T-helper 2 cell treated with Interferon-gamma antibody and Interleukin-4, amounts not matched to agents 5 μg/mL and 100 μg/mL, for 36 hours (primary cell): ENCODE data around the gene TRABD2B.

Source experiments
- DNase-seq: peaks from one replicate; pipeline ENCODE4 v3.0.0; 2021; ENCODE audit warnings: low spot score
- H3K27ac Mint-ChIP-seq: one replicate; pipeline ENCODE4 v1.8.0; 2021; ENCODE audit warnings: mild to moderate bottlenecking, mixed read lengths
- H3K27me3 Mint-ChIP-seq: one replicate; pipeline ENCODE4 v1.8.0; 2021; ENCODE audit warnings: low read depth, mixed read lengths
- H3K36me3 Mint-ChIP-seq: one replicate; pipeline ENCODE4 v1.8.0; 2021; ENCODE audit warnings: low read depth, mixed read lengths
- H3K4me1 Mint-ChIP-seq: one replicate; pipeline ENCODE4 v1.8.0; 2021; ENCODE audit warnings: low read depth, mixed read lengths
- H3K4me3 Mint-ChIP-seq: one replicate; pipeline ENCODE4 v1.8.0; 2022; ENCODE audit warnings: mild to moderate bottlenecking, moderate library complexity, mixed read lengths
- H3K9me3 Mint-ChIP-seq: one replicate; pipeline ENCODE4 v1.8.0; 2021; ENCODE audit warnings: mixed read lengths

Gene TRABD2B

GRCh38 chr1:47843781-47844557, 153.2 kb downstream of the TRABD2B start:
- Mint-ChIP-seq H3K4me1 (no peaks in the 10 kb centered on the region), H3K4me3 (no peak overlapping the region), H3K27ac (no peak overlapping the region), H3K36me3 (no peaks in the 10 kb centered on the region), H3K9me3 (no peaks in the 10 kb centered on the region), H3K27me3 (peaks cover 2% of the 10 kb centered on the region)
- DNase-seq = no peak

GRCh38 chr1:47843059-47843458, 154.1 kb downstream of the TRABD2B start:
- H3K9me3 Mint-ChIP-seq = no peaks in the 10 kb centered on the region
- H3K4me3 Mint-ChIP-seq = no peak overlapping the region
- H3K36me3 Mint-ChIP-seq = no peaks in the 10 kb centered on the region

GRCh38 chr1:47842228-47842919, 154.8 kb downstream of the TRABD2B start:
- Mint-ChIP-seq H3K4me3 (no peak overlapping the region), H3K27me3 (no peaks in the 10 kb centered on the region), H3K4me1 (no peaks in the 10 kb centered on the region), H3K9me3 (no peaks in the 10 kb centered on the region), H3K27ac (no peak overlapping the region), H3K36me3 (no peaks in the 10 kb centered on the region)
- no peak for DNase-seq

More at GRCh38 chr1:47843059-47843458, 154.1 kb downstream of the TRABD2B start:
- Mint-ChIP-seq H3K4me1 (no peaks in the 10 kb centered on the region), H3K27ac (no peak overlapping the region), H3K27me3 (no peaks in the 10 kb centered on the region)
- no peak for DNase-seq

- Mint-ChIP-seq H3K9me3 (no peaks in the 10 kb centered on the region), H3K36me3 (no peaks in the 10 kb centered on the region), H3K4me1 (no peaks in the 10 kb centered on the region), H3K27me3 (no peaks in the 10 kb centered on the region), H3K4me3 (no peak overlapping the region), H3K27ac (no peak overlapping the region)
- DNase-seq = no peak
Observed at GRCh38 chr1:47841356-47841755, 155.8 kb downstream of the TRABD2B start.

GRCh38 chr1:47840393-47841190, 156.6 kb downstream of the TRABD2B start:
- H3K4me1 Mint-ChIP-seq = no peaks in the 10 kb centered on the region
- H3K36me3 Mint-ChIP-seq = no peaks in the 10 kb centered on the region
- no peaks in the 10 kb centered on the region for H3K27me3 Mint-ChIP-seq
- no peaks in the 10 kb centered on the region for H3K9me3 Mint-ChIP-seq
- H3K4me3 Mint-ChIP-seq = no peak overlapping the region
- no peak overlapping the region for H3K27ac Mint-ChIP-seq
- no peak for DNase-seq

GRCh38 chr1:47839433-47839760, 157.8 kb downstream of the TRABD2B start:
- no peaks in the 10 kb centered on the region for H3K27me3 Mint-ChIP-seq

GRCh38 chr1:47838562-47839432, 158.4 kb downstream of the TRABD2B start:
- no peaks in the 10 kb centered on the region for H3K4me1 Mint-ChIP-seq
- no peaks in the 10 kb centered on the region for H3K27me3 Mint-ChIP-seq
- H3K9me3 Mint-ChIP-seq = peaks cover 4% of the 10 kb centered on the region
- H3K36me3 Mint-ChIP-seq = no peaks in the 10 kb centered on the region
- DNase-seq = no peak
- H3K4me3 Mint-ChIP-seq = no peak overlapping the region
- no peak overlapping the region for H3K27ac Mint-ChIP-seq

More at GRCh38 chr1:47839433-47839760, 157.8 kb downstream of the TRABD2B start:
- H3K27ac Mint-ChIP-seq = no peak overlapping the region
- DNase-seq = no peak
- peaks cover 4% of the 10 kb centered on the region for H3K9me3 Mint-ChIP-seq
- no peaks in the 10 kb centered on the region for H3K4me1 Mint-ChIP-seq
- no peak overlapping the region for H3K4me3 Mint-ChIP-seq
- H3K36me3 Mint-ChIP-seq = no peaks in the 10 kb centered on the region

GRCh38 chr1:47837866-47838561, 159.2 kb downstream of the TRABD2B start:
- H3K4me3 Mint-ChIP-seq = no peak overlapping the region
- DNase-seq = no peak
- no peaks in the 10 kb centered on the region for H3K4me1 Mint-ChIP-seq
- no peaks in the 10 kb centered on the region for H3K27me3 Mint-ChIP-seq
- no peaks in the 10 kb centered on the region for H3K36me3 Mint-ChIP-seq
- peaks cover 4% of the 10 kb centered on the region for H3K9me3 Mint-ChIP-seq
- no peak overlapping the region for H3K27ac Mint-ChIP-seq

- peaks cover 4% of the 10 kb centered on the region for H3K9me3 Mint-ChIP-seq
- H3K36me3 Mint-ChIP-seq = no peaks in the 10 kb centered on the region
- no peak for DNase-seq
- H3K4me3 Mint-ChIP-seq = no peak overlapping the region
- no peak overlapping the region for H3K27ac Mint-ChIP-seq
- no peaks in the 10 kb centered on the region for H3K27me3 Mint-ChIP-seq
- H3K4me1 Mint-ChIP-seq = no peaks in the 10 kb centered on the region
Observed at GRCh38 chr1:47837056-47837830, 159.9 kb downstream of the TRABD2B start.

- no peak overlapping the region for H3K4me3 Mint-ChIP-seq
- H3K9me3 Mint-ChIP-seq = peaks cover 4% of the 10 kb centered on the region
- H3K27me3 Mint-ChIP-seq = no peaks in the 10 kb centered on the region
- H3K4me1 Mint-ChIP-seq = no peaks in the 10 kb centered on the region
- H3K27ac Mint-ChIP-seq = no peak overlapping the region
- no peaks in the 10 kb centered on the region for H3K36me3 Mint-ChIP-seq
- DNase-seq = no peak
Observed at GRCh38 chr1:47835409-47835808, 161.8 kb downstream of the TRABD2B start.

GRCh38 chr1:47834326-47834725, 162.9 kb downstream of the TRABD2B start:
- Mint-ChIP-seq H3K4me1 (no peaks in the 10 kb centered on the region), H3K4me3 (no peak overlapping the region), H3K27ac (no peak overlapping the region), H3K9me3 (peaks cover 4% of the 10 kb centered on the region), H3K27me3 (no peaks in the 10 kb centered on the region), H3K36me3 (no peaks in the 10 kb centered on the region)
- DNase-seq = no peak

- Mint-ChIP-seq H3K4me3 (no peak overlapping the region), H3K4me1 (no peaks in the 10 kb centered on the region), H3K9me3 (peaks cover 4% of the 10 kb centered on the region), H3K27ac (no peak overlapping the region), H3K27me3 (no peaks in the 10 kb centered on the region), H3K36me3 (no peaks in the 10 kb centered on the region)
- no peak for DNase-seq
Observed at GRCh38 chr1:47830641-47831333, 166.4 kb downstream of the TRABD2B start.
